GM12875 (cell line): Measurements from ENCODE around the gene SMURF1.

ENCODE experiments used
- H3K4me3 ChIP-seq: one replicate; pipeline ENCODE4 v1.5.1; 2011; ENCODE audit warnings: low read depth, low read length, control low read depth
- CTCF ChIP-seq: IDR thresholded peaks from 2 replicates; pipeline ENCODE4 v1.5.1; 2011; ENCODE audit warnings: low read depth, mild to moderate bottlenecking, control low read depth, inconsistent platforms, low read length, moderate library complexity, borderline replicate concordance; ENCODE audit not compliant: insufficient read depth

The SMURF1 gene

GRCh38 chr7:99000196-99000903 is 143.6 kb downstream of the SMURF1 start:
- TF ChIP-seq CTCF = no peak
- no peak overlapping the region for H3K4me3 ChIP-seq

GRCh38 chr7:98998821-98999725 is 144.8 kb downstream of the SMURF1 start:
- no peak for TF ChIP-seq CTCF

GRCh38 chr7:98997846-98998245 is 146.1 kb downstream of the SMURF1 start:
- TF ChIP-seq CTCF = no peak
- no peak overlapping the region for H3K4me3 ChIP-seq

More at GRCh38 chr7:98998821-98999725, 144.8 kb downstream of the SMURF1 start:
- H3K4me3 ChIP-seq = no peak overlapping the region

- TF ChIP-seq CTCF = no peak
- H3K4me3 ChIP-seq = no peak overlapping the region
Observed at GRCh38 chr7:98996150-98996552, 147.8 kb downstream of the SMURF1 start.

- H3K4me3 ChIP-seq = no peak overlapping the region
Observed at GRCh38 chr7:98995523-98996149, 148.3 kb downstream of the SMURF1 start.

GRCh38 chr7:98995111-98995510 is 148.8 kb downstream of the SMURF1 start:
- H3K4me3 ChIP-seq = no peak overlapping the region
- TF ChIP-seq CTCF = no peak

More at GRCh38 chr7:98995523-98996149, 148.3 kb downstream of the SMURF1 start:
- TF ChIP-seq CTCF = no peak
